ENCODE results near the gene CCL16. TPM values are rescaled to one million over a fixed set of nuclear protein-coding genes. Genes with fewer than 3 reads are reported as not detected.

CCL16 gene
- total RNA-seq, 1 donor from 2014 or later: not detected

- no peaks in the 10 kb centered on the region for H3K9me3 Mint-ChIP-seq (ENCODE audit: unreplicated experiment)
- H3K27me3 Mint-ChIP-seq (ENCODE audit: unreplicated experiment): peaks cover 7% of the 10 kb centered on the region
- peaks cover 7% of the 10 kb centered on the region for H3K4me1 Mint-ChIP-seq (ENCODE audit: unreplicated experiment)
- no peak for DNase-seq (ENCODE audit: low spot score)
- H3K27ac Mint-ChIP-seq (ENCODE audit: unreplicated experiment): no peak overlapping the region
- H3K4me3 Mint-ChIP-seq (ENCODE audit: unreplicated experiment): no peak overlapping the region
- H3K36me3 Mint-ChIP-seq (ENCODE audit: low read depth, unreplicated experiment): no peaks in the 10 kb centered on the region
- no peak for TF ChIP-seq CTCF (IDR thresholded peaks at IDR 0.05; ENCODE audit: unreplicated experiment)
Measured at GRCh38 chr17:35934760-35935159, 46.5 kb downstream of the CCL16 start.

- no peak for DNase-seq (ENCODE audit: low spot score)
- H3K36me3 Mint-ChIP-seq (ENCODE audit: low read depth, unreplicated experiment): no peaks in the 10 kb centered on the region
- no peaks in the 10 kb centered on the region for H3K9me3 Mint-ChIP-seq (ENCODE audit: unreplicated experiment)
- no peak for TF ChIP-seq CTCF (IDR thresholded peaks at IDR 0.05; ENCODE audit: unreplicated experiment)
- H3K4me3 Mint-ChIP-seq (ENCODE audit: unreplicated experiment): no peak overlapping the region
- no peak overlapping the region for H3K27ac Mint-ChIP-seq (ENCODE audit: unreplicated experiment)
- H3K27me3 Mint-ChIP-seq (ENCODE audit: unreplicated experiment): peaks cover 7% of the 10 kb centered on the region
- peaks cover 7% of the 10 kb centered on the region for H3K4me1 Mint-ChIP-seq (ENCODE audit: unreplicated experiment)
Measured at GRCh38 chr17:35932586-35932985, 48.7 kb downstream of the CCL16 start.

GRCh38 chr17:35931794-35932425, 49.4 kb downstream of the CCL16 start:
- no peak overlapping the region for H3K27ac Mint-ChIP-seq (ENCODE audit: unreplicated experiment)
- no peak for TF ChIP-seq CTCF (IDR thresholded peaks at IDR 0.05; ENCODE audit: unreplicated experiment)
- peaks cover 6% of the 10 kb centered on the region for H3K27me3 Mint-ChIP-seq (ENCODE audit: unreplicated experiment)
- no peak for DNase-seq (ENCODE audit: low spot score)
- no peaks in the 10 kb centered on the region for H3K9me3 Mint-ChIP-seq (ENCODE audit: unreplicated experiment)
- no peaks in the 10 kb centered on the region for H3K36me3 Mint-ChIP-seq (ENCODE audit: low read depth, unreplicated experiment)
- peaks cover 7% of the 10 kb centered on the region for H3K4me1 Mint-ChIP-seq (ENCODE audit: unreplicated experiment)
- no peak overlapping the region for H3K4me3 Mint-ChIP-seq (ENCODE audit: unreplicated experiment)

- no peak for TF ChIP-seq CTCF (IDR thresholded peaks at IDR 0.05; ENCODE audit: unreplicated experiment)
- peaks cover 5% of the 10 kb centered on the region for H3K27me3 Mint-ChIP-seq (ENCODE audit: unreplicated experiment)
- peak within 1 kb of the TSS; percentile 91 for H3K4me3 Mint-ChIP-seq (ENCODE audit: unreplicated experiment)
- no peak within 1 kb of the TSS for H3K27ac Mint-ChIP-seq (ENCODE audit: unreplicated experiment)
- H3K9me3 Mint-ChIP-seq (ENCODE audit: unreplicated experiment): no peaks in the 10 kb centered on the region
- H3K36me3 Mint-ChIP-seq (ENCODE audit: low read depth, unreplicated experiment): no peaks in the 10 kb centered on the region
- peaks cover 7% of the 10 kb centered on the region for H3K4me1 Mint-ChIP-seq (ENCODE audit: unreplicated experiment)
- DNase-seq (ENCODE audit: low spot score): peak; percentile 76
Measured at GRCh38 chr17:35930211-35931065, 50.9 kb downstream of the CCL16 start, which contains the start of gene RDM1. RDM1 (minus strand) TSS chr17:35930773; CDS start chr17:35930727, 46 bp downstream.

GRCh38 chr17:35927714-35928113, 53.6 kb downstream of the CCL16 start:
- Mint-ChIP-seq H3K4me1 (ENCODE audit: unreplicated experiment) (peaks cover 7% of the 10 kb centered on the region), H3K4me3 (ENCODE audit: unreplicated experiment) (no peak overlapping the region), H3K9me3 (ENCODE audit: unreplicated experiment) (no peaks in the 10 kb centered on the region), H3K36me3 (ENCODE audit: low read depth, unreplicated experiment) (no peaks in the 10 kb centered on the region), H3K27ac (ENCODE audit: unreplicated experiment) (no peak overlapping the region), H3K27me3 (ENCODE audit: unreplicated experiment) (peaks cover 6% of the 10 kb centered on the region)
- DNase-seq (ENCODE audit: low spot score): no peak
- TF ChIP-seq CTCF (IDR thresholded peaks at IDR 0.05; ENCODE audit: unreplicated experiment): no peak

Data from endothelial cell (in vitro differentiated cells).